Caco-2 (cell line): ENCODE data around the gene AUH. TPM values are rescaled to one million over a fixed set of nuclear protein-coding genes. Genes with fewer than 3 reads are reported as not detected.

Experiments
- BruUV-seq: library from RNA; stranded (reverse); fragments of 400-500 nt; replicated peaks from 2 replicates; lab custom pipeline; 2021; lab: Mats Ljungman, UMichigan
- CTCF ChIA-PET: fragments of 300-600 bp; sonication (Branson Sonifier 250); formaldehyde crosslinking; loops from one replicate; lab custom pipeline; 2022; ENCODE audit warnings: antibody characterized with exemption; lab: Charles Lee
- POLR2A ChIA-PET: fragments of 300-600 bp; sonication (Branson Sonifier 250); formaldehyde crosslinking; loops from one replicate; lab custom pipeline; 2022; ENCODE audit warnings: antibody characterized with exemption; lab: Charles Lee
- DNase-seq, 2 experiments: peaks; one replicate each; pipeline versions ENCODE4 v3.0.0 to v3.0.0-alpha.2; 2020 to 2022
- H3K27me3 ChIP-seq: replicated peaks from 2 replicates; pipeline ENCODE4 v1.6.0; 2011; ENCODE audit warnings: low read length; ENCODE audit not compliant: control insufficient read depth, insufficient read depth
- H3K36me3 ChIP-seq: 2 replicates; pipeline ENCODE4 v1.5.1; 2011; ENCODE audit warnings: low read length; ENCODE audit not compliant: control insufficient read depth, insufficient read depth
- H3K4me1 ChIP-seq: fragments of 250-450 bp; sonication (Bioruptor Pico); 2 replicates; pipeline ENCODE4 v1.5.1; 2020; ENCODE audit warnings: mild to moderate bottlenecking
- H3K4me3 ChIP-seq: 2 replicates; pipeline ENCODE4 v1.5.1; 2011; ENCODE audit warnings: low read depth, mild to moderate bottlenecking, control low read depth, low read length
- H3K9me3 ChIP-seq: fragments of 250-450 bp; sonication (Bioruptor Pico); 2 replicates; pipeline ENCODE4 v1.5.1; 2020; ENCODE audit warnings: mild to moderate bottlenecking, moderate library complexity
- H3K27ac Mint-ChIP-seq: one replicate; pipeline ENCODE4 v1.8.0; 2022; ENCODE audit warnings: mixed read lengths; ENCODE audit not compliant: unreplicated experiment
- H3K27me3 Mint-ChIP-seq: one replicate; pipeline ENCODE4 v1.8.0; 2022; ENCODE audit warnings: mixed read lengths; ENCODE audit not compliant: insufficient read depth, unreplicated experiment
- H3K36me3 Mint-ChIP-seq: one replicate; pipeline ENCODE4 v1.8.0; 2022; ENCODE audit warnings: mild to moderate bottlenecking, mixed read lengths; ENCODE audit not compliant: insufficient read depth, unreplicated experiment
- H3K4me1 Mint-ChIP-seq: one replicate; pipeline ENCODE4 v1.8.0; 2022; ENCODE audit warnings: low read depth, mixed read lengths; ENCODE audit not compliant: unreplicated experiment
- H3K4me3 Mint-ChIP-seq: one replicate; pipeline ENCODE4 v1.8.0; 2022; ENCODE audit warnings: mild to moderate bottlenecking, moderate library complexity, mixed read lengths; ENCODE audit not compliant: unreplicated experiment
- H3K9me3 Mint-ChIP-seq: one replicate; pipeline ENCODE4 v1.8.0; 2022; ENCODE audit warnings: mixed read lengths; ENCODE audit not compliant: unreplicated experiment
- CTCF ChIP-seq, 2 experiments: fragments of 200-600 bp in 1 of 2; IDR thresholded peaks; 1 replicate in 1 of 2; 2 replicates in 1 of 2; pipeline versions ENCODE4 v1.5.1 to v1.8.0; 2011 to 2022; ENCODE audit warnings: antibody characterized with exemption in 1 of 2, control low read depth in 1 of 2, inconsistent platforms in 1 of 2, low read depth in 1 of 2, low read length in 1 of 2, mild to moderate bottlenecking in 1 of 2, moderate library complexity in 1 of 2; ENCODE audit not compliant: insufficient read depth in 1 of 2, severe bottlenecking in 1 of 2, unreplicated experiment in 1 of 2
- intact Hi-C: fragments of 100-400 bp; cut with micrococcal nuclease; formaldehyde crosslinking; loops from one replicate; pipeline ENCODE4 v1.10.0; 2022; ENCODE audit not compliant: unreplicated experiment
- total RNA-seq: library from RNA; stranded (reverse); gene quantifications from 2 replicates; pipeline ENCODE4 v1.2.3, GENCODE V29; 2022

The AUH gene
- total RNA-seq, 1 experiment from 2014 or later = 10.3 TPM

GRCh38 chr9:91210318-91210717 lies 151.4 kb downstream of the AUH start:
- Histone ChIP-seq H3K36me3 (no peaks in the 10 kb centered on the region), H3K9me3 (no peaks in the 10 kb centered on the region), H3K4me1 (peaks cover 22% of the 10 kb centered on the region), H3K4me3 (no peak overlapping the region), H3K27me3 (no peaks in the 10 kb centered on the region)
- Mint-ChIP-seq H3K4me1 (peaks cover 6% of the 10 kb centered on the region), H3K9me3 (no peaks in the 10 kb centered on the region), H3K27me3 (no peaks in the 10 kb centered on the region), H3K27ac (no peak overlapping the region), H3K4me3 (no peak overlapping the region), H3K36me3 (no peaks in the 10 kb centered on the region)
- TF ChIP-seq CTCF (IDR thresholded peaks at IDR 0.05; ENCODE audit: insufficient read depth in 1 of 2, low read depth in 1 of 2, low read length in 1 of 2, severe bottlenecking in 1 of 2, unreplicated experiment in 1 of 2) = no peak
- CTCF ChIA-PET = no interaction called here
- intact Hi-C loops = no loop called here
- POLR2A ChIA-PET = no interaction called here
- DNase-seq = no peak
- BruUV-seq = no TSS peak

GRCh38 chr9:91208837-91209236 lies 152.9 kb downstream of the AUH start:
- no peak overlapping the region for H3K4me3 Mint-ChIP-seq
- ChIA-PET POLR2A (no interaction called here), CTCF (no interaction called here)
- Histone ChIP-seq H3K4me1 (peaks cover 22% of the 10 kb centered on the region), H3K4me3 (no peak overlapping the region), H3K27me3 (no peaks in the 10 kb centered on the region), H3K36me3 (no peaks in the 10 kb centered on the region), H3K9me3 (no peaks in the 10 kb centered on the region)
- peaks cover 6% of the 10 kb centered on the region for H3K4me1 Mint-ChIP-seq
- TF ChIP-seq CTCF (IDR thresholded peaks at IDR 0.05; ENCODE audit: insufficient read depth in 1 of 2, low read depth in 1 of 2, low read length in 1 of 2, severe bottlenecking in 1 of 2, unreplicated experiment in 1 of 2) = no peak
- H3K36me3 Mint-ChIP-seq = no peaks in the 10 kb centered on the region
- DNase-seq = no peak
- intact Hi-C loops = no loop called here
- no peaks in the 10 kb centered on the region for H3K9me3 Mint-ChIP-seq
- no peak overlapping the region for H3K27ac Mint-ChIP-seq
- H3K27me3 Mint-ChIP-seq = no peaks in the 10 kb centered on the region
- BruUV-seq = no TSS peak

DNA sequence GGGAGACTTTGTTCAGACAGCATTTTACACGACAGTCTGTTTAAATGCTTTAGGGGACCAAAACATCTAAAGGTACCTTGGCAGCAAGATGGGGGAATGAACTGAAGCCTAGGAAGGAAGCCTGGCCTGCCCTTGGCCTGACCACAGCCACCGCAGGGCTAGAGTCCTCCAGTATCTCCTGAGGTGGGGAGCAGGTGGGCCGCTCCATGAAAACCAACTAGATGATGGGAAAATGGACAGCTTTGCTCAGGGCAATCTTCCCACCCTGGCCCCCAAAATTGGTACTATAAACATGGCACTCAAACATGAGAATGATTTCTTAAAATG lies 153.3 kb downstream of the AUH start:
- TF ChIP-seq CTCF (IDR thresholded peaks at IDR 0.05; ENCODE audit: insufficient read depth in 1 of 2, low read depth in 1 of 2, low read length in 1 of 2, severe bottlenecking in 1 of 2, unreplicated experiment in 1 of 2) = no peak
- H3K9me3 ChIP-seq = no peaks in the 10 kb centered on the region
- intact Hi-C loops = no loop called here
- no peaks in the 10 kb centered on the region for H3K27me3 ChIP-seq
- no peaks in the 10 kb centered on the region for H3K27me3 Mint-ChIP-seq
- no peak for DNase-seq
- H3K27ac Mint-ChIP-seq = no peak overlapping the region
- H3K4me3 Mint-ChIP-seq = no peak overlapping the region
- H3K4me3 ChIP-seq = no peak overlapping the region
- H3K36me3 Mint-ChIP-seq = no peaks in the 10 kb centered on the region
- no peaks in the 10 kb centered on the region for H3K36me3 ChIP-seq
- peaks cover 3% of the 10 kb centered on the region for H3K4me1 Mint-ChIP-seq
- no peaks in the 10 kb centered on the region for H3K9me3 Mint-ChIP-seq
- H3K4me1 ChIP-seq = peaks cover 22% of the 10 kb centered on the region
- CTCF ChIA-PET = no interaction called here
- POLR2A ChIA-PET = no interaction called here
- BruUV-seq = no TSS peak
